Uterus (tissue), 4 donors: ENCODE data around the gene SNX8. TPM values are rescaled to one million over a fixed set of nuclear protein-coding genes. Genes with fewer than 3 reads are reported as not detected.
A peak's percentile ranks its signal among the peaks of the same experiment; 100 is the strongest.

ENCODE experiments used
- DNase-seq, 2 donors: peaks; one replicate each; pipeline ENCODE4 v3.0.0-alpha.2; 2019 to 2020
- H3K27ac ChIP-seq, 2 donors: fragments of 200-600 bp; sonication (generic); 1 replicate in 1 of 2; 2 replicates in 1 of 2; pipeline ENCODE4 v1.5.1; 2016 to 2018
- H3K27me3 ChIP-seq, 2 donors: fragments of 200-600 bp; sonication (generic); one replicate each; pipeline ENCODE4 v1.5.1; 2018 to 2019; ENCODE audit warnings: control low read depth in 1 of 2
- H3K36me3 ChIP-seq, 2 donors: fragments of 200-600 bp; sonication (generic); one replicate each; pipeline ENCODE4 v1.5.1; 2019; ENCODE audit warnings: control low read depth in 1 of 2
- H3K4me1 ChIP-seq, 2 donors: fragments of 200-600 bp; sonication (generic); one replicate each; pipeline ENCODE4 v1.5.1; 2018 to 2019; ENCODE audit warnings: control low read depth in 1 of 2
- H3K4me3 ChIP-seq, 2 donors: fragments of 200-600 bp; sonication (generic); 1 replicate in 1 of 2; 2 replicates in 1 of 2; pipeline ENCODE4 v1.5.1; 2018 to 2019; ENCODE audit warnings: mild to moderate bottlenecking in 1 of 2
- H3K9me3 ChIP-seq, 2 donors: fragments of 200-600 bp; sonication (generic); one replicate each; pipeline ENCODE4 v1.5.1; 2019; ENCODE audit warnings: control low read depth in 1 of 2
- POLR2A ChIP-seq, 2 donors: fragments of 450-650 bp; IDR thresholded peaks; one replicate each; pipeline ENCODE4 v1.6.1; 2016; ENCODE audit warnings: antibody characterized with exemption in 2 of 2, mild to moderate bottlenecking in 1 of 2, moderate library complexity in 1 of 2
- intact Hi-C: fragments of 100-400 bp; cut with DNase I; formaldehyde crosslinking; loops from one replicate; pipeline ENCODE4 v1.15.1; 2023; ENCODE audit warnings: low total_unique reads
- total RNA-seq, 4 donors: library from RNA; depleted of rRNA in 3 of 4; stranded (reverse); fragments of >200 nt in 3 of 4; gene quantifications; one replicate each; pipeline versions ENCODE4 v1.1.0 to v1.2.4, GENCODE V29; 2014 to 2023
- TF ChIP-seq, protein P1 (sequence below), 4 experiments: fragments of 200-600 bp in 2 of 4; fragments of 450-650 bp in 2 of 4; sonication (generic) in 2 of 4; IDR thresholded peaks; one replicate each; pipeline ENCODE4 v1.5.1; 2016 to 2019; ENCODE audit warnings: antibody characterized with exemption in 4 of 4, mild to moderate bottlenecking in 2 of 4, moderate library complexity in 1 of 4
- donor health status: DM: yes; HTN: yes; CAD: no.

Gene SNX8
- total RNA-seq, 4 donors from 2014 or later, result 0.29 to 75.3 (median 30.5) TPM

DNA sequence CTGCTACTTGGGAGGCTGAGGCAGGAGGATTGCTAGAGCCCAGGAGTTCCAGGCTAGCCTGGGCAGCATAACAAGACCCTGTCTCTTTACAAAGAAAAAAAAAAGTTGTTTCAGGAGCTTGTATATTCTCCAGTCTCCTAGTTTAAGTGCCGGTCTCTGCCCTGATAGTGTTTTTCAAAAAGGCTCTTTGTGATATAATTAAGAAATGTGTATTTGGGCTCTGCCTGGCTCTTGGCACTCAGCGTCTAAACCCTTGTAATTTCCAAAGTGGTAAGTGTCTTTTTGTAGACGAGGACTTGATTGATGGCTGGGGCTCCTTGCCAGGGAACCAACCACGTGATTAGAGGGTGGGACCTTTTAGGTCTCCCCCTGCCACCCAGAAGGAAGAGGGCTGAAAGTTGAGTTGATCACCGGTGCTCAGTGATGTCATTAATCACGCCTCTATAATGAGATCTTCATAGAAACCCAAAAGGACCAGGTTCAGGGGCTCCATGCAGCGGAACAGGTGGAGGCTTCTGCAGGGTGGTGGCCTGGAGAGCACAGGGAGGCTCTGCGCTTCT lies 44.8 kb upstream of the SNX8 start:
- DNase-seq, result no peak
- H3K27me3 ChIP-seq, result no peaks in the 10 kb centered on the region

DNA sequence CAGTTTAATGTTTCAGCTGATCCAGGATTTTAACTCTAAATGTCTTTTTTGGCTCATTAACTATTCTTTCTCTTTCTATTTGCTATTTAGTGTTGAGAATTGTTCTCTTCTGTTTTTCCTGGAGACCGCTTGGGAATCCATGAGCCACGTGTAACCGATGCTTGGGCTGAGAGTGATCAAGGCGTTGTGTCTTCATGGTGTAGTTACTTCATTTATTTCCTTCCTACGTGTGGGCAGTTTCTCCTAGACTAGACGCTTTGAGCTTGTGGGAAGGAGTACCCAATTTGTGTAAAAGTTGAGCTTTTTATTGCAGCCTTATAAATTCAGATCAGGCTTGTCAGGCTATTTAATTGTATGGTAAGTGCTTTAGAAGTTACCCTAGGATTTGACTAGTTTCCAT lies 43.3 kb upstream of the SNX8 start:
- Histone ChIP-seq H3K4me3 (no peak overlapping the region), H3K9me3 (no peaks in the 10 kb centered on the region), H3K27ac (no peak overlapping the region), H3K27me3 (no peaks in the 10 kb centered on the region), H3K36me3 (no peaks in the 10 kb centered on the region), H3K4me1 (peaks cover 6 to 22% of the 10 kb centered on the region in 2 donors)
- TF ChIP-seq, protein P1, sequence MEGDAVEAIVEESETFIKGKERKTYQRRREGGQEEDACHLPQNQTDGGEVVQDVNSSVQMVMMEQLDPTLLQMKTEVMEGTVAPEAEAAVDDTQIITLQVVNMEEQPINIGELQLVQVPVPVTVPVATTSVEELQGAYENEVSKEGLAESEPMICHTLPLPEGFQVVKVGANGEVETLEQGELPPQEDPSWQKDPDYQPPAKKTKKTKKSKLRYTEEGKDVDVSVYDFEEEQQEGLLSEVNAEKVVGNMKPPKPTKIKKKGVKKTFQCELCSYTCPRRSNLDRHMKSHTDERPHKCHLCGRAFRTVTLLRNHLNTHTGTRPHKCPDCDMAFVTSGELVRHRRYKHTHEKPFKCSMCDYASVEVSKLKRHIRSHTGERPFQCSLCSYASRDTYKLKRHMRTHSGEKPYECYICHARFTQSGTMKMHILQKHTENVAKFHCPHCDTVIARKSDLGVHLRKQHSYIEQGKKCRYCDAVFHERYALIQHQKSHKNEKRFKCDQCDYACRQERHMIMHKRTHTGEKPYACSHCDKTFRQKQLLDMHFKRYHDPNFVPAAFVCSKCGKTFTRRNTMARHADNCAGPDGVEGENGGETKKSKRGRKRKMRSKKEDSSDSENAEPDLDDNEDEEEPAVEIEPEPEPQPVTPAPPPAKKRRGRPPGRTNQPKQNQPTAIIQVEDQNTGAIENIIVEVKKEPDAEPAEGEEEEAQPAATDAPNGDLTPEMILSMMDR (IDR thresholded peaks at IDR 0.05), result no peak
- TF ChIP-seq POLR2A (IDR thresholded peaks at IDR 0.05), result no peak
- DNase-seq, result no peak
- intact Hi-C loops, result loop anchor here (10.0 kb wide), 1 partner anchor 113 kb away; the partner anchor contains the start of genes MRM2 and NUDT1

More for the DNA sequence above, 44.8 kb upstream of the SNX8 start:
- TF ChIP-seq POLR2A (IDR thresholded peaks at IDR 0.05), result no peak
- TF ChIP-seq, protein P1 (IDR thresholded peaks at IDR 0.05), result no peak
- intact Hi-C loops, result loop anchor here (10.0 kb wide), 1 partner anchor 114 kb away; the partner anchor contains the start of genes MRM2 and NUDT1
- no peaks in the 10 kb centered on the region for H3K36me3 ChIP-seq
- H3K27ac ChIP-seq, result no peak overlapping the region
- peaks cover 6 to 22% of the 10 kb centered on the region in 2 donors for H3K4me1 ChIP-seq
- no peak overlapping the region for H3K4me3 ChIP-seq
- no peaks in the 10 kb centered on the region for H3K9me3 ChIP-seq

DNA sequence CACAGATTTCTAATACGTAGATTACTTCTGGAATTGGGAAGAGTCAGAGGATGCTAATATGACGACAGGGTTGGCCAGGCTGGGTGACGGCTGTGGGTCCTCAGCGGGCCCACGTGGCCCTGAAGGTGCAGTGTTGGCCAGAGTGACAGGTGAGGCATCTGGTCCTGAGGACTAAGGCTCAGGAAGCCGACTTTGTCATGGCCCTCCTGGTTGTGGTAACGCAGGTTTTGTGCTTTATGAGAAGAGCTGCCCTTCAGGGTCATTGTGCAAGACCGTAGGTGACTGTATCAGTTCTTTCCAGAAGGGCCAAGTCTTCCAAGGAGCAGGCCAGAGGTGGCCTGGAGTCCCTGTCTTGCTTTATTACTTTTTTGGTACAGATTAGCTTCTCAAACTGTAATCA lies 42.9 kb upstream of the SNX8 start:
- Histone ChIP-seq H3K36me3 (no peaks in the 10 kb centered on the region), H3K4me1 (peaks cover 6 to 22% of the 10 kb centered on the region in 2 donors), H3K4me3 (no peak overlapping the region), H3K27ac (no peak overlapping the region), H3K9me3 (no peaks in the 10 kb centered on the region), H3K27me3 (no peaks in the 10 kb centered on the region)
- intact Hi-C loops, result loop anchor here (10.0 kb wide), 1 partner anchor 112 kb away; the partner anchor contains the start of genes MRM2 and NUDT1
- no peak for DNase-seq
- no peak for TF ChIP-seq POLR2A (IDR thresholded peaks at IDR 0.05)
- TF ChIP-seq, protein P1 (IDR thresholded peaks at IDR 0.05), result no peak

DNA sequence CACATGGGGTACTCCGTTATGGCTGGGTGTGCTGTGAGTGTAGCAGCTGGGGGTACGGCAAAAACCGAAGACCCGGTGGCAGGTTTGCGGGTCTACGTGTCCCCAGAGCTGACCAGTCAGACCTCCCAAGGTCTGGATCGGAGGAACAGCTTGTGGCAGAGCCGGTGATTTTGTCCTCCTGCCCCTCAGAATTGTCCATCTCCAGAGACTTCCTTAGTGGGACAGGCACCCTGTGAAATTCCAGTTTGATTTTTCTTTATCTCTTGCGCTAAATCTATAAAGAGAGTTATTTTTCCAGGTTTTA lies 41.4 kb upstream of the SNX8 start:
- Histone ChIP-seq H3K9me3 (no peaks in the 10 kb centered on the region), H3K27ac (peak overlapping the region in 1 of 2 donors; percentile 98), H3K36me3 (no peaks in the 10 kb centered on the region), H3K4me1 (peaks cover 6 to 22% of the 10 kb centered on the region in 2 donors), H3K27me3 (no peaks in the 10 kb centered on the region), H3K4me3 (peak overlapping the region; percentile 97 to 99)
- intact Hi-C loops, result loop anchor here (10.0 kb wide), 1 partner anchor 111 kb away; the partner anchor contains the start of genes MRM2 and NUDT1
- TF ChIP-seq, protein P1 (IDR thresholded peaks at IDR 0.05), result no peak
- no peak for TF ChIP-seq POLR2A (IDR thresholded peaks at IDR 0.05)
- DNase-seq, result no peak

DNA sequence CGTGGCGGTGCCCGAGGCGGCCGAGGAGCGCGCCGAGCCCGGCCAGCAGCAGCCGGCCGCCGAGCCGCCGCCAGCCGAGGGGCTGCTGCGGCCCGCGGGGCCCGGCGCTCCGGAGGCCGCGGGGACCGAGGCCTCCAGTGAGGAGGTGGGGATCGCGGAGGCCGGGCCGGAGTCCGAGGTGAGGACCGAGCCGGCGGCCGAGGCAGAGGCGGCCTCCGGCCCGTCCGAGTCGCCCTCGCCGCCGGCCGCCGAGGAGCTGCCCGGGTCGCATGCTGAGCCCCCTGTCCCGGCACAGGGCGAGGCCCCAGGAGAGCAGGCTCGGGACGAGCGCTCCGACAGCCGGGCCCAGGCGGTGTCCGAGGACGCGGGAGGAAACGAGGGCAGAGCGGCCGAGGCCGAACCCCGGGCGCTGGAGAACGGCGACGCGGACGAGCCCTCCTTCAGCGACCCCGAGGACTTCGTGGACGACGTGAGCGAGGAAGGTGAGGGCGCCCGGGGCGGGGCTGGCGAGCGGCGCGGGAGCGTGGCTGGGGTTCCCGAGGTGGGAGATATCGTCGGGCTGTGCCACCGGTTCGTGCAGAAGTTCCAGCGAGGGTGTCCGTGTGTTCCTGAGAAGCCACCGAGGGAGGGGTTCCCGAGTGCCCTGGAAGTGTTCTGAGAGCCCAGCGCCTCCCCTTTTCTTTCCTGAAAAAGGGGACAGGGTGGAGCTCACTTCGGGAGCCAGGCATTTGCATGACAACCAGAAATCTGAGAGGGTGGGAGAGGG lies 40.9 kb upstream of the SNX8 start:
- Histone ChIP-seq H3K4me1 (peaks cover 6 to 22% of the 10 kb centered on the region in 2 donors), H3K9me3 (no peaks in the 10 kb centered on the region), H3K27ac (peak overlapping the region; percentile 43 to 98), H3K4me3 (peak overlapping the region; percentile 97 to 99), H3K36me3 (no peaks in the 10 kb centered on the region), H3K27me3 (no peaks in the 10 kb centered on the region)
- DNase-seq, result no peak
- TF ChIP-seq POLR2A (IDR thresholded peaks at IDR 0.05), result no peak
- TF ChIP-seq, protein P1 (IDR thresholded peaks at IDR 0.05), result no peak
- intact Hi-C loops, result loop anchor here (10.0 kb wide), 1 partner anchor 110 kb away; the partner anchor contains the start of genes MRM2 and NUDT1
